HepG2 (cell line): Measurements from ENCODE around the gene GRIK2. TPM values are rescaled to one million over a fixed set of nuclear protein-coding genes. Genes with fewer than 3 reads are reported as not detected.

Experiments used
- ATAC-seq: fragments of 200-7000 bp; cut with Tn5 transposase; 3 replicates; pipeline ENCODE4 v1.9.1; 2020; ENCODE audit warnings: mild to moderate bottlenecking, moderate library complexity
- BruUV-seq: library from RNA; stranded (reverse); fragments of 400-500 nt; replicated peaks from 2 replicates; lab custom pipeline; 2021; lab: Mats Ljungman, UMichigan
- CTCF ChIA-PET: fragments of 300-600 bp; formaldehyde crosslinking; extraction: SDS; loops from one replicate; lab custom pipeline; 2021; ENCODE audit warnings: low total read pairs, inconsistent platforms, low intra/inter-chr PET ratio; lab: Yijun Ruan, JAX
- POLR2A ChIA-PET: fragments of 350-600 bp; sonication (Branson Sonifier 250); formaldehyde crosslinking; loops from one replicate; lab custom pipeline; 2020; ENCODE audit warnings: antibody characterized with exemption, inconsistent platforms; lab: Yijun Ruan, JAX
- DNase-seq: peaks from one replicate; pipeline ENCODE4 v3.0.0-alpha.2; 2015; ENCODE audit warnings: low spot score
- FAIRE-seq: peaks from 3 replicates; lab custom pipeline; 2011; peaks lifted over from hg19 to GRCh38; lab: Jason Lieb, UNC
- H2AFZ ChIP-seq: one replicate; pipeline ENCODE4 v1.6.1; 2011; ENCODE audit warnings: low read length, inconsistent platforms
- H3K27ac ChIP-seq: fragments of 300-600 bp; 3 replicates; pipeline ENCODE4 v1.8.0; 2011; ENCODE audit warnings: mixed run types, mild to moderate bottlenecking, mixed read lengths, low read length, inconsistent platforms; ENCODE audit not compliant: insufficient read depth; ENCODE audit errors: extremely low read length
- H3K27me3 ChIP-seq, 2 experiments: fragments of 200-600 bp in 1 of 2; 2 replicates in 1 of 2; 3 replicates in 1 of 2; pipeline versions ENCODE4 v1.6.0 to v1.8.0; 2011; ENCODE audit warnings: low read length in 2 of 2, mild to moderate bottlenecking in 2 of 2, moderate library complexity in 2 of 2, inconsistent platforms in 1 of 2; ENCODE audit not compliant: insufficient read depth in 2 of 2, control insufficient read depth in 1 of 2
- H3K36me3 ChIP-seq, 2 experiments: fragments of 200-600 bp in 1 of 2; replicated peaks in 1 of 2; 2 replicates in 1 of 2; 3 replicates in 1 of 2; pipeline versions ENCODE4 v1.5.1 to v1.8.0; 2011; ENCODE audit warnings: low read length in 2 of 2, inconsistent platforms in 1 of 2; ENCODE audit not compliant: insufficient read depth in 2 of 2, control insufficient read depth in 1 of 2
- H3K4me1 ChIP-seq: 2 replicates; pipeline ENCODE4 v1.5.1; 2012; ENCODE audit warnings: low read length, inconsistent platforms; ENCODE audit not compliant: insufficient read depth
- H3K4me2 ChIP-seq: 2 replicates; pipeline ENCODE4 v1.6.0; 2011; ENCODE audit warnings: low read depth, low read length, inconsistent platforms
- H3K4me3 ChIP-seq, 3 experiments: fragments of 200-600 bp in 1 of 3; sonication (generic), shearing (Covaris generic) in 1 of 3; replicated peaks in 1 of 3; 2 replicates each; pipeline ENCODE4 v1.5.1; 2011 to 2016; ENCODE audit warnings: low read length in 3 of 3, inconsistent platforms in 2 of 3, low read depth in 2 of 3, mild to moderate bottlenecking in 2 of 3, control low read depth in 1 of 3, mixed read lengths in 1 of 3; ENCODE audit not compliant: insufficient read depth in 1 of 3
- H3K79me2 ChIP-seq: one replicate; pipeline ENCODE4 v1.6.1; 2011; ENCODE audit warnings: low read length, inconsistent platforms; ENCODE audit not compliant: insufficient read depth
- H3K9ac ChIP-seq: 2 replicates; pipeline ENCODE4 v1.6.0; 2011; ENCODE audit warnings: mild to moderate bottlenecking, low read depth, low read length, inconsistent platforms; ENCODE audit not compliant: insufficient read depth
- H3K9me3 ChIP-seq: 2 replicates; pipeline ENCODE4 v1.5.1; 2012; ENCODE audit warnings: mild to moderate bottlenecking, low read length
- H4K20me1 ChIP-seq: 2 replicates; pipeline ENCODE4 v1.6.0; 2011; ENCODE audit warnings: inconsistent platforms, mild to moderate bottlenecking, low read length, moderate library complexity; ENCODE audit not compliant: insufficient read depth
- BORCS8-MEF2B ChIP-seq: sonication (generic); formaldehyde crosslinking; IDR thresholded peaks from 2 replicates; pipeline ENCODE4 v1.8.0; 2022; ENCODE audit warnings: mild to moderate bottlenecking, missing genetic modification reagents
- DNMT1 ChIP-seq: sonication (generic); formaldehyde crosslinking; IDR thresholded peaks from 2 replicates; pipeline ENCODE4 v1.5.1; 2020; ENCODE audit warnings: mild to moderate bottlenecking, missing genetic modification reagents
- GTF2F1 ChIP-seq: fragments of 150-350 bp; IDR thresholded peaks from 2 replicates; pipeline ENCODE4 v1.6.1; 2014; ENCODE audit warnings: low read length
- NFRKB ChIP-seq: fragments of 450-650 bp; IDR thresholded peaks from 2 replicates; pipeline ENCODE4 v1.6.1; 2017
- NR2C2 ChIP-seq: sonication (generic); formaldehyde crosslinking; IDR thresholded peaks from 2 replicates; pipeline ENCODE4 v1.4.0; 2020; ENCODE audit warnings: missing genetic modification reagents, mild to moderate bottlenecking, moderate library complexity, borderline replicate concordance
- SALL1 ChIP-seq: sonication (generic); formaldehyde crosslinking; IDR thresholded peaks from 2 replicates; pipeline ENCODE4 v1.8.0; 2022; ENCODE audit warnings: mild to moderate bottlenecking, missing genetic modification reagents
- SMARCE1 ChIP-seq: fragments of 450-650 bp; IDR thresholded peaks from 2 replicates; pipeline ENCODE4 v1.6.1; 2017; ENCODE audit warnings: borderline replicate concordance
- ZEB1 ChIP-seq: IDR thresholded peaks from 2 replicates; pipeline ENCODE4 v1.6.1; 2012; ENCODE audit warnings: mild to moderate bottlenecking, low read depth, inconsistent platforms; ENCODE audit not compliant: insufficient replicate concordance
- ZFP82 ChIP-seq: sonication (generic); formaldehyde crosslinking; IDR thresholded peaks from 2 replicates; pipeline ENCODE4 v1.5.1; 2020; ENCODE audit warnings: mild to moderate bottlenecking, missing genetic modification reagents, borderline replicate concordance
- ZNF451 ChIP-seq: sonication (generic); formaldehyde crosslinking; IDR thresholded peaks from 2 replicates; pipeline ENCODE4 v1.5.0; 2020; ENCODE audit warnings: mild to moderate bottlenecking, missing genetic modification reagents
- ZNF496 ChIP-seq: sonication (generic); formaldehyde crosslinking; IDR thresholded peaks from 2 replicates; pipeline ENCODE4 v1.8.1; 2023; ENCODE audit warnings: mild to moderate bottlenecking, moderate library complexity, missing genetic modification reagents; ENCODE audit not compliant: insufficient replicate concordance
- ZNF713 ChIP-seq: sonication (generic); formaldehyde crosslinking; IDR thresholded peaks from 2 replicates; pipeline ENCODE4 v1.4.0; 2020; ENCODE audit warnings: mild to moderate bottlenecking, missing genetic modification reagents
- whole genome bisulfite sequencing: methylation state at CpG from one replicate; pipeline ENCODE4 v1.1.6; 2017; ENCODE audit warnings: low lambda C conversion rate; 5-methylcytosine and 5-hydroxymethylcytosine counted together
- in situ Hi-C: cut with HindIII; loops from 2 replicates; pipeline ENCODE4 v1.10.0; 2017; ENCODE audit warnings: low pct_unique_long_range_greater_than_20kb; ENCODE audit not compliant: extremely low pct_ligation_motif_present
- intact Hi-C: fragments of 100-400 bp; cut with micrococcal nuclease; formaldehyde crosslinking; loops from one replicate; pipeline ENCODE4 v1.10.0; 2022; ENCODE audit not compliant: unreplicated experiment
- polyA plus RNA-seq, 8 experiments: library from polyadenylated mRNA; depleted of rRNA in 3 of 8; stranded (reverse) in 7 of 8; unstranded in 1 of 8; fragments of >200 nt; fragmentation: Illumina TruSeq in 4 of 8; extraction: Trizol in 4 of 8; gene quantifications; 2 replicates each; pipeline versions ENCODE4 v1.2.1 to v1.2.3, GENCODE V29; 2011 to 2016; ENCODE audit warnings: low read depth in 4 of 8, missing spikeins in 1 of 8, mixed read lengths in 1 of 8; ENCODE audit not compliant: insufficient read depth in 1 of 8
- total RNA-seq, 5 experiments: library from RNA; depleted of rRNA; stranded (reverse); fragments of >200 nt; fragmentation: Illumina TruSeq; extraction: Trizol; gene quantifications; 2 replicates each; pipeline ENCODE4 v1.2.3, GENCODE V29; 2016; ENCODE audit warnings: low read depth in 1 of 5
- TF ChIP-seq, protein P1 (sequence below): sonication (generic); formaldehyde crosslinking; conservative IDR thresholded peaks from 2 replicates; pipeline ENCODE4 v1.8.0; 2022; ENCODE audit warnings: mild to moderate bottlenecking, moderate library complexity, missing genetic modification reagents
- TF ChIP-seq, protein P2 (sequence below): sonication (generic); formaldehyde crosslinking; IDR thresholded peaks from 2 replicates; pipeline ENCODE4 v1.4.0; 2020; ENCODE audit warnings: missing genetic modification reagents
- TF ChIP-seq, protein P3 (sequence below): sonication (generic); formaldehyde crosslinking; IDR thresholded peaks from 2 replicates; pipeline ENCODE4 v1.9.0; 2021; ENCODE audit warnings: missing genetic modification reagents, borderline replicate concordance
- TF ChIP-seq, protein P4 (sequence below): sonication (generic); formaldehyde crosslinking; IDR thresholded peaks from 2 replicates; pipeline ENCODE4 v1.8.1; 2023; ENCODE audit warnings: mild to moderate bottlenecking, inconsistent platforms, moderate library complexity, missing genetic modification reagents, borderline replicate concordance
- TF ChIP-seq, protein P5 (sequence below): conservative IDR thresholded peaks from 2 replicates; pipeline ENCODE4 v1.6.1; 2018; ENCODE audit warnings: missing genetic modification reagents

Gene GRIK2
- total and polyA plus RNA-seq, 2 of the 13 experiments (the other 11 are each of a cell fraction or from before 2014, with no cell fraction given): not detected

DNA sequence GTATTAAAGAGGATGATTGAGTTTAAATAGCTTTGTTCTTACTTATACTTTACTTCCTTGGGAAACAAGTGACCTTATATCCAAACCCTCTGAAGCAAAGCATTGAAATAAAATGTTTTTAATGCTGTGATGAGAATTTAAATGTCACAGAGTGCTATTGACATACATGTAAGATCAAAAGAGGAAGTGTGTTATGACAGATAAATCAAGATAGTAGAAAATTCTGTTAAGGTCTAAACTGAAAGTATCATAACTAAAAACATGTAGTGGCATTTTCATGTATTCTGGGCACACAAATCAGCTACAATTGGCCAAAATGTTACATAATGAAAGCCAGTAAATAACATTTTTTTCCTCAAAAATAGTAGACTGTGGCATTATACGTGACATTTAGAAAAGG, 318.0 kb downstream of the GRIK2 start:
- TF ChIP-seq DNMT1 (no peak), SALL1 (CRISPR knock-in tag) (no peak), GTF2F1 (no peak), NR2C2 (CRISPR knock-in tag) (no peak), ZEB1 (no peak), ZFP82 (CRISPR knock-in tag) (no peak), ZNF451 (CRISPR knock-in tag) (no peak), ZNF496 (CRISPR knock-in tag) (no peak), NFRKB (no peak), SMARCE1 (no peak), ZNF713 (CRISPR knock-in tag) (no peak), BORCS8-MEF2B (CRISPR knock-in tag) (no peak)
- TF ChIP-seq, protein P1, sequence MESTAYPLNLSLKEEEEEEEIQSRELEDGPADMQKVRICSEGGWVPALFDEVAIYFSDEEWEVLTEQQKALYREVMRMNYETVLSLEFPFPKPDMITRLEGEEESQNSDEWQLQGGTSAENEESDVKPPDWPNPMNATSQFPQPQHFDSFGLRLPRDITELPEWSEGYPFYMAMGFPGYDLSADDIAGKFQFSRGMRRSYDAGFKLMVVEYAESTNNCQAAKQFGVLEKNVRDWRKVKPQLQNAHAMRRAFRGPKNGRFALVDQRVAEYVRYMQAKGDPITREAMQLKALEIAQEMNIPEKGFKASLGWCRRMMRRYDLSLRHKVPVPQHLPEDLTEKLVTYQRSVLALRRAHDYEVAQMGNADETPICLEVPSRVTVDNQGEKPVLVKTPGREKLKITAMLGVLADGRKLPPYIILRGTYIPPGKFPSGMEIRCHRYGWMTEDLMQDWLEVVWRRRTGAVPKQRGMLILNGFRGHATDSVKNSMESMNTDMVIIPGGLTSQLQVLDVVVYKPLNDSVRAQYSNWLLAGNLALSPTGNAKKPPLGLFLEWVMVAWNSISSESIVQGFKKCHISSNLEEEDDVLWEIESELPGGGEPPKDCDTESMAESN (CRISPR knock-in tag): no peak
- TF ChIP-seq, protein P2, sequence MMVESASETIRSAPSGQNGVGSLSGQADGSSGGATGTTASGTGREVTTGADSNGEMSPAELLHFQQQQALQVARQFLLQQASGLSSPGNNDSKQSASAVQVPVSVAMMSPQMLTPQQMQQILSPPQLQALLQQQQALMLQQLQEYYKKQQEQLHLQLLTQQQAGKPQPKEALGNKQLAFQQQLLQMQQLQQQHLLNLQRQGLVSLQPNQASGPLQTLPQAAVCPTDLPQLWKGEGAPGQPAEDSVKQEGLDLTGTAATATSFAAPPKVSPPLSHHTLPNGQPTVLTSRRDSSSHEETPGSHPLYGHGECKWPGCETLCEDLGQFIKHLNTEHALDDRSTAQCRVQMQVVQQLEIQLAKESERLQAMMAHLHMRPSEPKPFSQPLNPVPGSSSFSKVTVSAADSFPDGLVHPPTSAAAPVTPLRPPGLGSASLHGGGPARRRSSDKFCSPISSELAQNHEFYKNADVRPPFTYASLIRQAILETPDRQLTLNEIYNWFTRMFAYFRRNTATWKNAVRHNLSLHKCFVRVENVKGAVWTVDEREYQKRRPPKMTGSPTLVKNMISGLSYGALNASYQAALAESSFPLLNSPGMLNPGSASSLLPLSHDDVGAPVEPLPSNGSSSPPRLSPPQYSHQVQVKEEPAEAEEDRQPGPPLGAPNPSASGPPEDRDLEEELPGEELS (CRISPR knock-in tag): no peak
- TF ChIP-seq, protein P3, sequence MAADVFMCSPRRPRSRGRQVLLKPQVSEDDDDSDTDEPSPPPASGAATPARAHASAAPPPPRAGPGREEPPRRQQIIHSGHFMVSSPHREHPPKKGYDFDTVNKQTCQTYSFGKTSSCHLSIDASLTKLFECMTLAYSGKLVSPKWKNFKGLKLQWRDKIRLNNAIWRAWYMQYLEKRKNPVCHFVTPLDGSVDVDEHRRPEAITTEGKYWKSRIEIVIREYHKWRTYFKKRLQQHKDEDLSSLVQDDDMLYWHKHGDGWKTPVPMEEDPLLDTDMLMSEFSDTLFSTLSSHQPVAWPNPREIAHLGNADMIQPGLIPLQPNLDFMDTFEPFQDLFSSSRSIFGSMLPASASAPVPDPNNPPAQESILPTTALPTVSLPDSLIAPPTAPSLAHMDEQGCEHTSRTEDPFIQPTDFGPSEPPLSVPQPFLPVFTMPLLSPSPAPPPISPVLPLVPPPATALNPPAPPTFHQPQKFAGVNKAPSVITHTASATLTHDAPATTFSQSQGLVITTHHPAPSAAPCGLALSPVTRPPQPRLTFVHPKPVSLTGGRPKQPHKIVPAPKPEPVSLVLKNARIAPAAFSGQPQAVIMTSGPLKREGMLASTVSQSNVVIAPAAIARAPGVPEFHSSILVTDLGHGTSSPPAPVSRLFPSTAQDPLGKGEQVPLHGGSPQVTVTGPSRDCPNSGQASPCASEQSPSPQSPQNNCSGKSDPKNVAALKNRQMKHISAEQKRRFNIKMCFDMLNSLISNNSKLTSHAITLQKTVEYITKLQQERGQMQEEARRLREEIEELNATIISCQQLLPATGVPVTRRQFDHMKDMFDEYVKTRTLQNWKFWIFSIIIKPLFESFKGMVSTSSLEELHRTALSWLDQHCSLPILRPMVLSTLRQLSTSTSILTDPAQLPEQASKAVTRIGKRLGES (CRISPR knock-in tag): no peak
- TF ChIP-seq, protein P4, sequence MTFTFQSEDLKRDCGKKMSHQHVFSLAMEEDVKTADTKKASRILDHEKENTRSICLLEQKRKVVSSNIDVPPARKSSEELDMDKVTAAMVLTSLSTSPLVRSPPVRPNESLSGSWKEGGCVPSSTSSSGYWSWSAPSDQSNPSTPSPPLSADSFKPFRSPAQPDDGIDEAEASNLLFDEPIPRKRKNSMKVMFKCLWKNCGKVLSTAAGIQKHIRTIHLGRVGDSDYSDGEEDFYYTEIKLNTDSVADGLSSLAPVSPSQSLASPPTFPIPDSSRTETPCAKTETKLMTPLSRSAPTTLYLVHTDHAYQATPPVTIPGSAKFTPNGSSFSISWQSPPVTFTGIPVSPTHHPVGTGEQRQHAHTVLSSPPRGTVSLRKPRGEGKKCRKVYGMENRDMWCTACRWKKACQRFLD: no peak
- TF ChIP-seq, protein P5, sequence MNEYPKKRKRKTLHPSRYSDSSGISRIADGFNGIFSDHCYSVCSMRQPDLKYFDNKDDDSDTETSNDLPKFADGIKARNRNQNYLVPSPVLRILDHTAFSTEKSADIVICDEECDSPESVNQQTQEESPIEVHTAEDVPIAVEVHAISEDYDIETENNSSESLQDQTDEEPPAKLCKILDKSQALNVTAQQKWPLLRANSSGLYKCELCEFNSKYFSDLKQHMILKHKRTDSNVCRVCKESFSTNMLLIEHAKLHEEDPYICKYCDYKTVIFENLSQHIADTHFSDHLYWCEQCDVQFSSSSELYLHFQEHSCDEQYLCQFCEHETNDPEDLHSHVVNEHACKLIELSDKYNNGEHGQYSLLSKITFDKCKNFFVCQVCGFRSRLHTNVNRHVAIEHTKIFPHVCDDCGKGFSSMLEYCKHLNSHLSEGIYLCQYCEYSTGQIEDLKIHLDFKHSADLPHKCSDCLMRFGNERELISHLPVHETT (CRISPR knock-in tag): no peak
- ChIA-PET CTCF (no interaction called here), POLR2A (no interaction called here)
- no peaks in the 10 kb centered on the region for H4K20me1 ChIP-seq
- no peak overlapping the region for H3K4me3 ChIP-seq
- in situ Hi-C loops: no loop called here
- H3K79me2 ChIP-seq: no peaks in the 10 kb centered on the region
- 3% methylated on average over 1 of the region's 1 CpG for WGBS
- H3K9ac ChIP-seq: no peak overlapping the region
- BruUV-seq: no TSS peak
- DNase-seq (no peak), FAIRE-seq (no peak), ATAC-seq (no peak)
- H3K4me1 ChIP-seq: no peaks in the 10 kb centered on the region
- no peak overlapping the region for H3K27ac ChIP-seq
- H3K9me3 ChIP-seq: no peaks in the 10 kb centered on the region
- no peaks in the 10 kb centered on the region for H3K36me3 ChIP-seq
- no peaks in the 10 kb centered on the region; a peak in 1 of 5 replicates for H3K27me3 ChIP-seq
- no peak overlapping the region for H2AFZ ChIP-seq
- intact Hi-C loops: no loop called here
- H3K4me2 ChIP-seq: no peak overlapping the region
